B cell (primary cell): Measurements from ENCODE around the gene MAP2K5. TPM values are rescaled to one million over a fixed set of nuclear protein-coding genes. Genes with fewer than 3 reads are reported as not detected.

Experiments
- ATAC-seq: fragments of 200-7000 bp; cut with Tn5 transposase; one replicate; pipeline ENCODE4 v1.10.0; 2021; ENCODE audit warnings: low read depth, mild to moderate bottlenecking, moderate number of reproducible peaks, moderate library complexity
- CTCF ChIA-PET: fragments of 350-600 bp; sonication (Branson Sonifier 250); formaldehyde crosslinking; loops from one replicate; lab custom pipeline; 2021; ENCODE audit warnings: antibody characterized with exemption, inconsistent platforms; lab: Charles Lee
- POLR2A ChIA-PET: fragments of 350-600 bp; sonication (Branson Sonifier 250); formaldehyde crosslinking; loops from one replicate; lab custom pipeline; 2021; ENCODE audit warnings: antibody characterized with exemption; lab: Charles Lee
- DNase-seq: peaks from one replicate; pipeline ENCODE4 v3.0.0; 2013
- H2AFZ ChIP-seq: 2 replicates; pipeline ENCODE4 v1.6.1; 2012; ENCODE audit warnings: mild to moderate bottlenecking, low read depth, low read length; ENCODE audit not compliant: insufficient read depth, poor library complexity, severe bottlenecking
- H3K27ac ChIP-seq, 2 donors: 1 replicate in 1 of 2; 2 replicates in 1 of 2; pipeline ENCODE4 v1.5.1; 2012 to 2013; ENCODE audit warnings: low read length in 2 of 2, mild to moderate bottlenecking in 2 of 2, moderate library complexity in 1 of 2
- H3K27me3 ChIP-seq, 4 experiments: fragments of 200-600 bp in 1 of 4; sonication (generic) in 1 of 4; replicated peaks in 1 of 4; 1 replicate in 2 of 4; 2 replicates in 2 of 4; pipeline versions ENCODE4 v1.6.1 to v1.7.0; 2013 to 2016; ENCODE audit warnings: low read length in 3 of 4, mild to moderate bottlenecking in 2 of 4, mixed read lengths in 1 of 4, moderate library complexity in 1 of 4; ENCODE audit not compliant: insufficient read depth in 4 of 4, control insufficient read depth in 3 of 4; ENCODE audit errors: control extremely low read depth in 1 of 4
- H3K36me3 ChIP-seq, 2 experiments: replicated peaks in 1 of 2; 1 replicate in 1 of 2; 2 replicates in 1 of 2; pipeline versions ENCODE4 v1.6.1 to v1.7.1; 2013; ENCODE audit warnings: low read length in 1 of 2; ENCODE audit not compliant: insufficient read depth in 2 of 2, control insufficient read depth in 1 of 2; ENCODE audit errors: control extremely low read depth in 1 of 2, extremely low read depth in 1 of 2
- H3K4me1 ChIP-seq, 2 donors: fragments of 200-600 bp in 1 of 2; sonication (generic) in 1 of 2; 1 replicate in 1 of 2; 2 replicates in 1 of 2; pipeline versions ENCODE4 v1.5.1 to v1.6.1; 2013 to 2017; ENCODE audit warnings: low read length in 2 of 2; ENCODE audit not compliant: control insufficient read depth in 2 of 2, insufficient read depth in 2 of 2
- H3K4me2 ChIP-seq: replicated peaks from 2 replicates; pipeline ENCODE3; 2012; ENCODE audit warnings: mild to moderate bottlenecking, low read depth, low read length; ENCODE audit not compliant: poor library complexity, severe bottlenecking
- H3K4me3 ChIP-seq, 5 experiments: fragments of 200-600 bp in 1 of 5; sonication (generic) in 1 of 5; 1 replicate in 3 of 5; 2 replicates in 2 of 5; pipeline versions ENCODE4 v1.5.1 to v1.7.0; 2011 to 2016; ENCODE audit warnings: low read length in 4 of 5, mild to moderate bottlenecking in 4 of 5, low read depth in 2 of 5, control low read depth in 1 of 5, moderate library complexity in 1 of 5; ENCODE audit not compliant: insufficient read depth in 1 of 5; ENCODE audit errors: control extremely low read depth in 1 of 5, extremely low read depth in 1 of 5
- H3K79me2 ChIP-seq: fragments of 200-600 bp; sonication (generic); one replicate; pipeline ENCODE4 v1.6.0; 2016; ENCODE audit warnings: low read length; ENCODE audit not compliant: control insufficient read depth, insufficient read depth
- H3K9ac ChIP-seq: fragments of 200-600 bp; sonication (generic); 2 replicates; pipeline ENCODE4 v1.6.1; 2017; ENCODE audit warnings: mild to moderate bottlenecking, low read length, moderate library complexity
- H3K9me3 ChIP-seq, 3 donors: one replicate each; pipeline versions ENCODE4 v1.6.1 to v1.7.1; 2013; ENCODE audit warnings: low read length in 2 of 3; ENCODE audit not compliant: control insufficient read depth in 2 of 3, insufficient read depth in 1 of 3; ENCODE audit errors: control extremely low read depth in 1 of 3
- H4K20me1 ChIP-seq: 2 replicates; pipeline ENCODE4 v1.6.0; 2012; ENCODE audit warnings: mild to moderate bottlenecking, low read length; ENCODE audit not compliant: insufficient read depth, control insufficient read depth, poor library complexity, severe bottlenecking
- H3K27ac Mint-ChIP-seq: one replicate; pipeline ENCODE4 v1.8.0; 2021; ENCODE audit warnings: mixed read lengths
- H3K27me3 Mint-ChIP-seq: one replicate; pipeline ENCODE4 v1.8.0; 2021; ENCODE audit warnings: mixed read lengths
- H3K4me1 Mint-ChIP-seq: one replicate; pipeline ENCODE4 v1.8.0; 2021; ENCODE audit warnings: mixed read lengths
- H3K4me3 Mint-ChIP-seq: one replicate; pipeline ENCODE4 v1.8.0; 2021; ENCODE audit warnings: mixed read lengths
- H3K9me3 Mint-ChIP-seq: one replicate; pipeline ENCODE4 v1.8.0; 2022; ENCODE audit warnings: mixed read lengths; ENCODE audit not compliant: insufficient read depth
- CTCF ChIP-seq: fragments of 200-600 bp; IDR thresholded peaks from one replicate; pipeline ENCODE4 v1.8.0; 2022; ENCODE audit warnings: antibody characterized with exemption, mild to moderate bottlenecking
- EZH2 ChIP-seq: IDR thresholded peaks from 2 replicates; pipeline ENCODE4 v1.6.1; 2012; ENCODE audit warnings: borderline replicate concordance, low read depth, mild to moderate bottlenecking, moderate library complexity, low read length; ENCODE audit not compliant: insufficient read depth, poor library complexity, severe bottlenecking
- WGBS: methylation state at CpG from one replicate; pipeline ENCODE4 v1.1.5; 2013; ENCODE audit warnings: missing lambda C conversion rate; ENCODE audit not compliant: insufficient coverage; 5-methylcytosine and 5-hydroxymethylcytosine counted together
- intact Hi-C: fragments of 100-400 bp; cut with micrococcal nuclease; formaldehyde crosslinking; loops from one replicate; pipeline ENCODE4 v1.10.0; 2022
- polyA plus RNA-seq: library from polyadenylated mRNA; depleted of rRNA; stranded (reverse); fragments of >200 nt; gene quantifications from 2 replicates; pipeline ENCODE4 v1.2.3, GENCODE V29; 2012
- total RNA-seq, 2 donors: library from RNA; stranded (reverse); fragments of 120-200 nt in 1 of 2; gene quantifications; 1 replicate in 1 of 2; 2 replicates in 1 of 2; pipeline versions ENCODE4 v1.2.3 to v1.2.4, GENCODE V29; 2013 to 2022

The MAP2K5 gene
- total and polyA plus RNA-seq, 2 donors (not counting 1 experiment from before 2014, with no cell fraction given): 11.1 to 40.0 TPM

GRCh38 chr15:67501836-67502461 lies 40.6 kb upstream of the MAP2K5 start:
- POLR2A ChIA-PET: no interaction called here
- Histone ChIP-seq H3K79me2 (no peaks in the 10 kb centered on the region), H3K4me3 (peak overlapping the region in 1 of 5 experiments; percentile 13), H4K20me1 (no peaks in the 10 kb centered on the region), H3K9me3 (no peaks in the 10 kb centered on the region), H3K36me3 (no peaks in the 10 kb centered on the region), H2AFZ (no peak overlapping the region), H3K27me3 (no peaks in the 10 kb centered on the region), H3K9ac (no peak overlapping the region), H3K4me1 (peaks cover 11 to 15% of the 10 kb centered on the region in 2 donors), H3K4me2 (no peak overlapping the region), H3K27ac (no peak overlapping the region)
- ATAC-seq (no peak), DNase-seq (no peak)
- Mint-ChIP-seq H3K9me3 (no peaks in the 10 kb centered on the region), H3K27ac (no peak overlapping the region), H3K27me3 (no peaks in the 10 kb centered on the region), H3K4me1 (peaks cover 19% of the 10 kb centered on the region), H3K4me3 (no peak overlapping the region)
- intact Hi-C loops: loop anchor here (5.0 kb wide), 1 partner anchor 335 kb away; no protein-coding TSS in a partner anchor
- CTCF ChIA-PET: interaction anchor here (1.4 to 2.0 kb wide), 4 partner anchors 45 to 336 kb away, joined by 5 to 12 read pairs (median 6); no protein-coding TSS in a partner anchor
- TF ChIP-seq EZH2: no peak
- no peak for TF ChIP-seq CTCF
- 83% methylated on average over 8 of the region's 13 CpGs for WGBS

GRCh38 chr15:67504056-67504455 lies 38.4 kb upstream of the MAP2K5 start:
- H3K4me2 ChIP-seq: no peak overlapping the region
- ChIA-PET CTCF (interaction anchor here (1.4 kb wide), 1 partner anchor 332 kb away, joined by 3 read pairs; no protein-coding TSS in a partner anchor), POLR2A (no interaction called here)
- no CpG with 5 or more reads among the region's 6 CpGs for WGBS
- no peak overlapping the region for H3K27ac ChIP-seq
- TF ChIP-seq CTCF: no peak
- no peak for TF ChIP-seq EZH2
- intact Hi-C loops: loop anchor here (5.0 kb wide), 1 partner anchor 333 kb away; no protein-coding TSS in a partner anchor
- ATAC-seq (no peak), DNase-seq (no peak)
- H3K27me3 ChIP-seq: no peaks in the 10 kb centered on the region
- H3K9ac ChIP-seq: no peak overlapping the region
- H3K9me3 ChIP-seq: no peaks in the 10 kb centered on the region
- no peaks in the 10 kb centered on the region for H3K9me3 Mint-ChIP-seq
- H3K4me1 ChIP-seq: peaks cover 12 to 16% of the 10 kb centered on the region in 2 donors
- H3K27ac Mint-ChIP-seq: no peak overlapping the region
- H3K4me3 Mint-ChIP-seq: no peak overlapping the region
- H3K27me3 Mint-ChIP-seq: no peaks in the 10 kb centered on the region
- no peaks in the 10 kb centered on the region for H3K79me2 ChIP-seq
- H3K4me3 ChIP-seq: no peak overlapping the region
- H3K36me3 ChIP-seq: no peaks in the 10 kb centered on the region
- H3K4me1 Mint-ChIP-seq: peaks cover 21% of the 10 kb centered on the region
- H2AFZ ChIP-seq: no peak overlapping the region
- no peaks in the 10 kb centered on the region for H4K20me1 ChIP-seq
